HCEC 1CT (cell line): Measurements from ENCODE around the gene PFKL.
"Not testable (repeated sequence)": the region's sequence is repeated elsewhere in the genome, so short reads cannot be mapped to it uniquely, and the experiment has no call there.

Experiments
- DNase-seq: peaks from one replicate; pipeline ENCODE4 v3.0.0-alpha.2; 2017

Gene PFKL

DNA sequence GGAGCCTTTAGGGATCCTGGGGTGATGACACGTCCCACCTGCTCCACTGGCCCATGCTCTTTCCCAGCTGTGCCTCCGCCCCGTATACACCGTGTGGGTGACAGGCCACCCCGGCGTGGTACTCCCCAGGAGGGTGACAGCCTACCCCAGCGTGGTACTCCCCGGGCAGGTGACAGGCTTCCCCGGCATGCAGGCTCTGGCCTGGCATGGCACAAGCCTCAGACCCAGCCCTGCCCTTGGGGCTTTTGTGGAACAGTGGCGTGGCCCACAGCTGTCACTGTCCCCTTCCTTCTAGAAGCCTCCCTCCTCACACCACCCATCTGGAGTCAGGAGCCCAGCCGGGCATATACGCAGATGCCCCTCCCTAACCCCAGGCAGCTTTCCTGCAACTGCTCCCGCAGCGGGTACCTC is 4.7 kb upstream of the PFKL start:
- DNase-seq, result no peak

DNA sequence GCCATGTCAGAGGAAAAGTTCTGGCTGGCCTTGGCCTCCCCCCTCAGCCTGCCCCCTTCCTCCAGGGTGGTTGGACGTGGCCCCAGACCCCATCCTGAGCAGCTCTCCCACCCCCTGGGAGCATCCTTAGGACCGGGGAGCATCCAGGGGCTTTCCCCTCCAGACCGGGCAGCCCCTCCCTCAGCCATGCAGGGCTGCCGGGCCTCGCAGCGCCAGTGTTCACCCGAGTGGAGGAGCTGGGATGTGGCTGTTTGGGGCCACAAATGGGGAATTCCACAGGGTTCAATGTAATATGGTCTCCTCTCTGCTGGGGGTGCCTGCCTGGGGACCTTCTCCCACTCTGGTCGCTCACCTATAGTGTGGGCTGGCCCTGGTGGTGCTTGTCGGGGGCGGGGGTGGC is 4.2 kb upstream of the PFKL start:
- DNase-seq, result no peak

DNA sequence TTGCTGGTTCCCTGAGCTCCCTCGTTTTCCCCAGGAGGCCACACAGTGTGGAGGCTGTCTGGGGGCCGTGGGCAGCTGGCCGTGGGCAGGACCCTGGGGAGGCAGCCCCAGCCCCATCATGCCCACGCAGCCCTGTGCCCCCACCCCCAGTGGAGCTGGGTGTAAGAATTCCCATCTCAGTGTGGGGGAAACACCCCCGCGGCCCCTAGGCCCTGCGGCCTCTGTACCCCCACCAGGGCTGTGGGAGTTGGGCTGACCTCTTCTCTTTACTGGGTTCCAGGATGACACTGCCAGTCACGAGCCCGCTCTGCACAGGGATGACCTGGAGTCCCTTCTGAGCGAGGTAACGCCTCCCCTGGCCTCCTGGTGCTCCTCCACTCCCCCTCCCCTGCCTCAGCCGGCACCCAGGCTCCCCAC is 3.7 kb upstream of the PFKL start:
- no peak for DNase-seq

DNA sequence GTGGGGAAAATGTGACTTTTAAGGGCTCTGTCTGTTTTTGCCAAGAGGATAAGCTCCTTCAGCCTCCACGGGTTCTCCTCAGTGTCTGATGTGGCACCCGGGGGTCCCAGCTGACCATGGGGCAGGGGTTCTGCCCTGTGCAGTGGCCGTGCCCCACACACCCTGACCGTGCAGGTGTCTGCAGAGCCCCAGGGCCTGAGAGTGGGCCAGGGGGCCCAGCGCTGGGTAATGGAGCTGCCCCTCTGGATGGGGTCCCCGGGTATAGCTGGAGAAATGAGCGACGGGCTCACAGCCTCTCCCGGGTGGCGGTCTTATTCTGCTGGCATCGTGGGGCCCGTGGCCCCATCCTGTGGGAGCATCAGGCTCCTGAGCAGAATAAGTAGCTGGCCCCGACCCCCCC is 2.9 kb upstream of the PFKL start:
- no peak for DNase-seq

DNA sequence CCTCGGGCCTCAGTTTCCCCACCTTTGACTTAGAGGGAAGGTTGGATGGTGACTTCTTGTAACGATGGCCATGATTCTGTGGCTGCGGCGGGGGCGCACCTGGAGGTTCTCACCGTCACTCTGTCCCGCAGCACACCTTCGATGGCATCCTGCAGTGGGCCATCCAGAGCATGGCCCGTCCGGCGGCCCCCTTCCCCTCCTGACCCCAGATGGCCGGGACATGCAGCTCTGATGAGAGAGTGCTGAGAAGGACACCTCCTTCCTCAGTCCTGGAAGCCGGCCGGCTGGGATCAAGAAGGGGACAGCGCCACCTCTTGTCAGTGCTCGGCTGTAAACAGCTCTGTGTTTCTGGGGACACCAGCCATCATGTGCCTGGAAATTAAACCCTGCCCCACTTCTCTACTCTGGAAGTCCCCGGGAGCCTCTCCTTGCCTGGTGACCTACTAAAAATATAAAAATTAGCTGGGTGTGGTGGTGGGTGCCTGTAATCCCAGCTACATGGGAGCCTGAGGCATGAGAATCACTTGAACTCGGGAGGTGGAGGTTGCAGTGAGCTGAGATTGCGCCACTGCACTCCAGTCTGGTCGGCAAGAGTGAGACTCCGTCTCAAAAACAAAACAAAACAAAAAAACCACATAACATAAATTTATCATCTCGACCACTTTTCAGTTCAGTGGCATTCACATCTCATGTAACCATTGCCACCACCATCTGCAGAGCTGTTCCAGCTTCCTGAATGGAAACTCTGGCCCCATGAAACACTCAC is 2.1 kb upstream of the PFKL start:
- peak; percentile 79 for DNase-seq

DNA sequence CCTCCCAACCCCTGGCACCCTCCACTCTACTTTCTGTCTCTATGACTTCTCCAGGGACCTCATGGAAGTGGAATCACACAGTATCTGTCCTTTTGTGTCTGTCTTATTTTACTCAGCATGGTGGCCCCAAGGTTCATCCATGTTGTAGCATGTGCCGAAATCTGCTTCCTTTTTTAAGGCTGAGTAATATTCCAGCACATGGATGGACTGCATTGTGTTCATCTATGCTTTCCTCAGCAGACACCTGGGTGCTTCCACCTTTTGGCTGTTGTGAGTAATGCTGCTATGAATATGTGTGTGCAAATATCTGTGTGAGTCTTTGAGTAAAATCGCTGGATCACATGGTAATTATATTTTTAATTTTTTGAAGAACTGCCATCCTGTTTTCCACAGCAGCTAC is 1.6 kb upstream of the PFKL start:
- no peak for DNase-seq

DNA sequence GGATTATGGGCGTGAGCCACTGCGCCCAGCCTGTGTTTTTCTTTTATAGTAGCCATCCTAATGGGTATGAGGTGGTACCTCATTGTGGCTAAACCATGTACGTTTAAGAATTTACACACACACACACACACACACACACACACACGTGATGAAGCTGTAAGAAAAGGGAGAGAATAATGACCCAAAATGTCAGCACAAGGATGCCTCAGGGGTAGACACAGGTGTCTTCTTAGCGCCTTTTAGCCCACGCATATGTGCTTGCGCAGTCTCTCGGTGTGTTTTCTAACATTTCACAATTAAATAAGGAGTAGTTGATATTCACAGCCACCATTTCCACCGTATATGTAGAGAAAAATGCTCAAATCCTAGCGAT is 782 bp upstream of the PFKL start:
- DNase-seq, result no peak

DNA sequence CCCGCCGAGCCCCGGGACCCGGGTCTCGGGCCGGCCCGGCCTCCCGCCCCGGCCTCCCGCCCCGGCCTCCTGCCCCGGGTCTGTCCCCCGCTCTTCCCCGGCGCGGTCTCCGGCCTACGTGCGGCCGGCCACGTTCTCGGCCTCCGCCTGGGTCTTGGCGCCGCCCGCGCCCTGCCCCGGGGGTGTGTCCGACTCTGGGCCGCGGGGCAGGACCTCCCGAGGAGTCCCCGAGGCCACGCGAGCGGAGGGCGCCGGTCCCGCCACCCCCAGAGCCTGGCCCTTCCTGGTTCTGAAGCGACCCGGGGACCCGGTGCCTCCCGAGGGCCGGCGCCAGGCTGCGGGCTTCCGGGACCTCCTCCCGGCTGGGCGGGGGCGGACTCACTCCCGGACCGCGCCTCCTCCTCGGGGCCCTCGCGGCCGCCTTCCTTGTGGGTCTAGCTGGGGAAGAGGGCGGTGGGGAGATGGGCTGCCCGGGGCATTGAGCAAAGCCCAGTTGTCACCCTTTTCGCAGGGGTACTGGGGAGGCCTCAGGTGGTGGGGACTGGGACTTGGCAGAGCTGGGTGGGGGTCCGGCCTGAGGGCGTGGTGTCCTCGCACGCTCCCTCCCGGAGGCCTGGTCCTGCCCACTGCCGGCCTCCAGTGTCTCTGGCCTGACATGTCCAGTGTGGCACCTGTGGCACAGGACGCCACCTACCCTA is 558 bp downstream of the PFKL start:
- peak; percentile 54 for DNase-seq

DNA sequence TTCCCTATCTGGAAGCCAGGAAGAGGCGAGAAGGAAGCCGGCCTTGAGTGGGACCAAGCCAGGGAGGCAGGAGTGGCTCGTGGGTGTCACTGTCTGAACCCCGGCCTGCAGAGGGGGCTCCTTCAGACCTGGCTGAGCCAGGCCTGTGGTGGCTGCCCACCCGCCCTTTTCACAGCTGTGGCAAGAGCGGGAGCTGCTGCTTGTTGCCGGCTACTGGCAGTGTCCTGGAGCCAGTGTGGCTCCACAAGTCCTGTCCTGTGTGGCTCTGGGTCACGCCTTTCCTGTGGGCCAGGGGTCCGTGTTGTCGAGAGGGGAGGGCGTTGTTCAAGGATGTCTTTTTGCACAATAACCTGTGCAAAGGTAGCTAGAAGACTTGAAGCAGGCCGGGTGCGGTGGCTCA is 1.3 kb downstream of the PFKL start:
- DNase-seq, result no peak

DNA sequence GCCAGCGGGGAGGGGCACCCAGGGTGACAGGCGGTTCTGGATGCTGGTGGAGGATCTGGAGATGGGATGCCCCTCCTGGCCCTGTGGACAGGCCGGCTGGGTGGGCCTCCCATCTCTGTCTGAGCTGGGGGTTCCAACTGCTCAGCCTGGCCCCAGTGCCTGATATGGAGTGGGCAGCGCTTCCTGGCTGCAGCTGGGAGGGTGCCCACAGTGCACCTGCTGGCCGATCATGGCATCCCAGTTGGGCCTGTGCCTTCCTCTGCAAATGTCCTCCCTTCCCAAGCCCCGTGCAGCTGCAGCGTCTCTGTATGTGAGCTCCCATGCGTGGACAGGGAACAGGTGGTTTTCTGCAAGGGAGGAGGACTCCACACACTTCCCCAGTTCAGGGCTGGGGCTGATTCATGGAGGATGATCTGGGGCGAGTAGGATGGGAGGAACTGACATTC is 2.1 kb downstream of the PFKL start:
- DNase-seq, result no peak

DNA sequence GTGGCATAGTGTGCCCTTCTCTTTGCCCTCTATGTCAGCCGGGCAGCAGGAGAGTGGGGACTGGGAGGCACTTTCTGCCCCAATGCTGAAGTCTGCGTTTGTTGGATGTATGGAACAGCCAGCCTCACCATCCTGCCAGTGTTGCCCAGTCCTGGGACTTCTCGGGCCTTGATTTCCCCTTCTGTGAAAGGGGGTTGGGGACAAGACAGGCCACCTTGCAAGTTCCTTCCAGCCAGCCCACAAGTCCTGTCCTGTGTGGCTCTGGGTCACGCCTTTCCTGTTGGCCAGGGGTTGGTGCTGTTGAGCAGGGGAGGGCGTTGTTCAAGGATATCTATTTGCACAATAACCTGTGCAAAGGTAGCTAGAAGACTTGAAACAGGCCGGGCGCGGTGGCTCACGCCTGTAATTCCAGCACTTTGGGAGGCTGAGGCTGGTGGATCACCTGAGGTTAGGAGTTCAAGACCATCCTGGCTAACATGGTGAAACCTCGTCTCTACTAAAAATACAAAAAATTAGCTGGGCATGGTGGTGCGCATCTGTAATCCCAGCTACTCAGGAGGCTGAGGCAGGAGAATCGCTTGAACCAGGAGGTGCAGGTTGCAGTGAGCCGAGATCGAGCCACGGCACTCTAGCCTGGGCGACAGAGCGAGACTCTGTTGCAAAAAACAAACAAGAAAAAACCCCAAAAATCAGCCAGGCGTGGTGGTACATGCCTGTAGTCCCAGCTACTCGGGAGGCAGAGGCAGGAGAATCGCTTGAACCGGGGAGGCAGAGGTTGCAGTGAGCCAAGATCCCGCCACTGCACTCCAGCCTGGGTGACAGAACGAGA is 2.9 kb downstream of the PFKL start:
- not testable (repeated sequence) for DNase-seq

DNA sequence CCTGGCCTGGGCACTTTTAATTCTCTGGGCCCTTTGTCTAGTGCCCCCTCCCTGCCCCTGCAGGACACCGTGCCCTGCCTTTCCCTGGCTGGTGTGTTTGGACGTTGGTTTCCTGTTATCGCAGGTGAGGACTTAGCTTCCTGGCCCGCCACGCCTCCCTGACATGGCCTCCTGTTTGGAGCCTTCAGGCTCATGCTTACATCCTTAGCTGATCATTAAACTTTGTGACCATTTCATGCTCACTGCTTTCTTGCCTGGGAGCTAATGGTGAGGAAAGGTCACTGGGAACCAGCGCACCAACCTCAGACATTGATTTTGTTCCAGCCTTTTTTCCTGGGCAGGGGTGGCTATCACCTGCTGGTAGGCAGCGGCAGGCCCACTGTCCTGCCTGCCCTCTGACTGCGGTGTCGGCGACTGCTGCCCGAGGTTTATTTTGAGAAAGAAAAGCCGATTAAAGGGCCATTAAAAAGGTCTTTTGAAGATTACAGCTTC is 3.7 kb downstream of the PFKL start:
- no peak for DNase-seq

DNA sequence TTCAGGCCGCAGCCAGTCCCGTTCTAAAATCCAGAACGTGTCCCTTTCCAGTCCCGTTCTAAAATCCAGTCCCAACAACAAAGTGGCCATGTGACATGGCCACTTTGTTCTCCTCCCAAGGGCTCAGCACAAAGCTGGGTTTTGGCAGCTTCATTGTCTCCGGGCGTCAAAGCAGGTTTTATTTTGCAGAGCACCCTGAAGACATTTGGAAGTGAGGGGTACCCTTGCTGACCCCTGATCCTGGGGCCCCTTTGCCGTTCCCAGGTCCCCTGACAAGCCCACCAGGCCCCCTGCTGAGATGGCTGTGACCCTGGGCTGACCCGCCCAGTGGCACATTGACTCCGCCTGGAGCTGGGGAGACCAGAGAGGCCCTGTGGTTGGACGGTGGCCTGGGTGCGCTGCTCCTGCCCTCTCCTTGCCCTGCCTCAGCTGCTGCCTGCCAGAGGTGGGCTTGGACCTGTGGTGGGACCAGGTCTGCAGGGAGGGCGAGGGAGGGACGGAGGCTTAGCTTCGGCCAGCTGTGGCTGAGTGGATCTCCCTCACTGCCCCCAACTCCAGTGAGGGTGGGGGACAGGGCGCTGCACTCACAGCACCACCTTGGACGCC is 4.3 kb downstream of the PFKL start:
- no peak for DNase-seq

DNA sequence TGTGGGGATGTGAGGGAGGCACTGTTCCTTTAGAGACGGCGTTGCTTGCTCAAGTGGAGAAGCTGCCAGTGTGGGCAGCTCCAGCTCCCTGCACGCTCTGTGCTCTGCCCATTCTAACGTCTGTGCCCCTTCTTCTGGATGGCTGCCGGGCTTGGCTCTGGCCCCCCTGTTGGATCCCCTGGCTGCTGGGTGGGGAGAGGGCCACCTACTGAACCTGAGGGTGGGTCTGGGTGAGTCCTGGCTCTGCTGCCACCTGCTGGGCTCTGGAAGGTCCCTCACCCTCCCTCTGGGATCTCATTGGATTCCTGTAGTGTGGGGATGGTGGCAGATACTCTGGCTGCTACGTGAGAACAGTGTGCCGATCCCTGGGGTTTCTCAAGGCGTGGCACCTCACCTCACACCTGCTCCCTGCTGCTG is 5.0 kb downstream of the PFKL start:
- DNase-seq, result no peak

DNA sequence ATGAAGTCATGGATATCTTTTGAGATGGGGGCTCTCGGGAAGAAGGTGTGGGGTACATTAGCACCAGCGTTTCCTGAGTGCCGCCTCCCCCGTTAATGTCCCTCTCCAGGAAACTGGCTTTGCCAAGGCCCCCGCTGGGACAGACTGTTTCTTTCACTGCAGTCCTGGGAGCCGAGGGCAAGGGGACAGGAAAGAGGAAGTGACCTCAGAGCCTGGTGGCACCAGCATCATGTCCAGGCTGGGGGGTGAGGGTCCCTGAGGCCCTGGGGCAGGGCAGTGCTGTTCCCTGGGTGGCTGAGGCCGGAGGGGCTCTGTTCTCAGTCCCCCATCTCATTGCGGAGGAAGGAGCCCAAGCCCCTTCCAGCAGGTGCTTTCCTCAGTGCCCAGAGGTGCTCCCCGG is 5.8 kb downstream of the PFKL start:
- DNase-seq, result no peak

DNA sequence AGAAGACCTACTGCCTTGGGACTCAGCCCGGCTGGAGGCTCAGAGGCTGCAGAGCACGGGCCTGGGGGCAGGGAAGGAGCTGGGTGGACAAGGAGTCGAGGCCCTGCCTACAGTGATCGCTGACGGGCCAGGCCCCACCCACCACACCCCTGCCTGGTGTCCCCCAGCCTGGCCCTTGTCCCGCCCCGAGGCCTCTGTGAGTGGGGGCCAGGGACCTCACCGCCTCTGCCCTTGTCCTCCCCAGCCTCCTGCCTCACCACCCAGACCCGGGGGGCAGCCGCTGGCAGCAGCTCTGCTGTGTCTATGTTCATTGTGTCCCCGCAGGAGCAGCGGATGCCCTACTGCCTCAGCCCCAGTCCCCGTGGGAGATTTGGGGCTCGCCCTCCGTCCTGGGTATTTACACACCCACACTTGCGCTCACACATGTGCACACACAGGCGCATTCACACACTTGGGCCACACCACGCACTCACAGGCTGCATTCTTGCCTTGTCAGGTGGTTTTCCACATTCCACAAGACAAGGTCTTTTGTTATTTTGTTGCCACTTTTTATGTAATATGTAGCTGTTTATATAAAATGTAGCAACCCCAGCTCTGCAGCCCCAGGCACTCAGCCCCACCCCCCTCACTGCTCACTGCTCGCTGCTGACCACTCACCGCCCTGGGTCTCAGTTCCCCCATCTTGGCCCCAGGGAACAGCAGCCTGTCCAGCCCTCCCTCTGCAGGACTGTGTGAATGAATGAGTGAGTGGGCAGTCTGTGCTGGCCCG is 7.3 kb downstream of the PFKL start:
- DNase-seq, result no peak

DNA sequence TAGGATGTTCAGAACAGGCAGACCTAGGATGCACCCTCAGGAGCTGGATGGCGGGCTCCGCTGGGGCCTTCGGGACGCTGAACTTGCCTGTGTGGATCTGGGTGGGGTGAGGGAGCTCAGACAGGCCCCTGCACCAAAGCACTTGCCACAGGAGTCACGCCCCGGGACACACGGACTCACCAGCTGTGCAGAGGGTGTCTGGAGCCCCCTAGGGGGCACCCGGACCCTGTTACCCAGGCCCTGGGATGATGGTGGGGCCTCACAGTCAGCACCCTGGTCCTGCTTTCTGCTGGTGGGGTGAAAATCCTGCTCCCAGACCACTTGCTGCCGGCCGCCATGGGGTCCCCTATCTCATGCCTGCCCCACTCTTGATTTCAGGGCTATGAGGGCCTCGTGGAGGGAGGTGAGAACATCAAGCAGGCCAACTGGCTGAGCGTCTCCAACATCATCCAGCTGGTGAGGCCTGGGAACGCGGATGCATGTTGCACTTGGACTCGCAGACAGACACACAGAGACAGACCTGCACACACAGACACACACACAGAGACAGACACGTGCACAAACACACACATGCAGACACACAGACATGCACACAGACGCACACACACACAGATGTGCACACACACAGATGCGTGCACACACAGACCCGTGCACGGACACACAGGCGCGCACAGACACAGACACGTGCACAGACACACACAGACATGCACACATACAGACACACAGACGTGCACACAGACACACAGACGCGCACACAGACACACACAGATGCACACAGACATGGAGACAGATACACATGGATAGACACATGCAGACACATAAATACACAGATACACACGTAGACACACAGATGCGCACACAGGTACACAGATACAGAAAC is 11.0 kb downstream of the PFKL start:
- DNase-seq, result no peak

DNA sequence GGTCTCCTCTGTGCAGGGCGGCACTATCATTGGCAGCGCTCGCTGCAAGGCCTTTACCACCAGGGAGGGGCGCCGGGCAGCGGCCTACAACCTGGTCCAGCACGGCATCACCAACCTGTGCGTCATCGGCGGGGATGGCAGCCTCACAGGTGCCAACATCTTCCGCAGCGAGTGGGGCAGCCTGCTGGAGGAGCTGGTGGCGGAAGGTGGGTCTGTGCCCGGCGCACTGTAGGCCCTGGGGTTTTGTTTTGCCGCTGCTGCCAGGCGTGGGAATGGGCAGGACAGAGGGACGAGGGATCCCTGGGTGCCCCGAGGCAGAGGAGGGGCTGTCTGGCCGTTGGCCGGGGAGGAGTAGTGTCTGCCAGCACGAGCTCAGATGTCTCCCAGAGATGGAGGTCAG is 12.2 kb downstream of the PFKL start:
- DNase-seq, result no peak

DNA sequence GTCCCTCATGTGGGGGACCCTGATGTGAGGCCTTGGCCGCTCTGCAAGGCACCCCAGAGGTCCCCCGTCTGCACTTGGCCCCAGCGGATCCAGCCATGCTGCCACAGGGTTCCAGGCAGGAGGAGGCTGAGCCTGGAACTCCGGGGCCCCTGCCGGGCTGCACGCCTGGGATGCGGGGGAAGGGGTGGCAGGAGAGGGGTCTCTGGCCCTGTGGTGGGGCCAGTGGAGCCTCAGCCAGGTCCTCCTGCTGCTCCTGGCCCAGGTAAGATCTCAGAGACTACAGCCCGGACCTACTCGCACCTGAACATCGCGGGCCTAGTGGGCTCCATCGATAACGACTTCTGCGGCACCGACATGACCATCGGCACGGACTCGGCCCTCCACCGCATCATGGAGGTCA is 12.9 kb downstream of the PFKL start:
- no peak for DNase-seq

DNA sequence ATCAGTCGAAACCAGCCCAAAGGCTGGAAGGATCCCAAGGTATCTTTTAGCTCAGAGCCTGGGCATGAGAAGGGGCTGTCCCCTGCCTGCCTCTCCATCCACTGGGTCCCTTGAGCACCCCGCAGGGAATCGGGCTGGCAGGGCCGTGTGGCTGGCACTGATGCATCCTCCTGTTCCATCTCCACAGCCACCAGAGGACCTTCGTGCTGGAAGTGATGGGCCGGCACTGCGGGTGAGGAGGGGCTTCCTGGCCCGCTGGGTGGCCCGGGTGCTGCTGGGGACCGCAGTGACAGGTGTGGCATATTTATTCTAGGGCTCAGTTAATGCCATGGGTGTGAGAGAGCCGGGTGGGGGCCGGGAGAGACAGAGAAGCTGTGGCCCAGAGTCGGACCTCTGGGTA is 13.6 kb downstream of the PFKL start:
- no peak for DNase-seq

DNA sequence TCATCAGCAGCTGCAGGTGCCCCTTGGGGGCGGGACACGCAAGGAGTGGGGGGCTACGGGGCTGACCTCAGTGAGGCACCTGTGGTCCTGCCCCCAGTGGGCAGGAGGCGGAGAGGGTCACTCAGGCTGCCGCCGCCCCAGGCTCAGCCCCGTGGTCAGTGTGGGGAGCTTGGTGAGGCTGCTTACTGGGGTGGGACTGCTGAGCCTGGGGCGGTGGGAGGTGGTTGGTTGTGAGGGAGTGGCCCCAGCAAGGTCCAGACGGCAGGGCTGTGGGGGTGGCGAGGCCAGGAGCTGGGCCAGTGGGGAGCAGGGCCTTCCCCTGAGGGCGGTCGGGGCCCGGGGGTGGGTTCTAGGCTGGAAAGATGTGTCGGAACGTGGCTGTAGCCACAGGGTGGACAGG is 14.3 kb downstream of the PFKL start:
- DNase-seq, result no peak
